ENCODE results near the gene SPTLC2.

DNA sequence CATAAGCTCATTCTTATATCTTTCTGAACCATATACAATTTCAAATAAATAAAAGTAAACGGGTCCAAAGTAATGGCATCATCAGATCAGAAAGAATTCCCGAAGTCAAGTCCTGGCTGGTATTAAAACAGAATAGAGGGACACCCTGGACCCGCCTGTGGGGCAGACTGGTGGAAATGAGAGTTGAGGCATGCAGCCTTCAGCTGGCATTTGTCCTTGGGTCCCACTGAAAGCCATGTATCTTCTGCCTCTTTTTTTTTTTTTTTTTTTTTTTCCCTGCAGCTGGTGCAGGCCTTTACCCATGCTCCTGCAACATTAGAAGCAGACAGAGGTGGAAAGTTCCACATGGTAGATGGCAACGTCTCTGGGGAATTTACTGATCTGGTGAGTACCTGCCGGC, 148.6 kb downstream of the SPTLC2 start:
- TF ChIP-seq, protein P1, sequence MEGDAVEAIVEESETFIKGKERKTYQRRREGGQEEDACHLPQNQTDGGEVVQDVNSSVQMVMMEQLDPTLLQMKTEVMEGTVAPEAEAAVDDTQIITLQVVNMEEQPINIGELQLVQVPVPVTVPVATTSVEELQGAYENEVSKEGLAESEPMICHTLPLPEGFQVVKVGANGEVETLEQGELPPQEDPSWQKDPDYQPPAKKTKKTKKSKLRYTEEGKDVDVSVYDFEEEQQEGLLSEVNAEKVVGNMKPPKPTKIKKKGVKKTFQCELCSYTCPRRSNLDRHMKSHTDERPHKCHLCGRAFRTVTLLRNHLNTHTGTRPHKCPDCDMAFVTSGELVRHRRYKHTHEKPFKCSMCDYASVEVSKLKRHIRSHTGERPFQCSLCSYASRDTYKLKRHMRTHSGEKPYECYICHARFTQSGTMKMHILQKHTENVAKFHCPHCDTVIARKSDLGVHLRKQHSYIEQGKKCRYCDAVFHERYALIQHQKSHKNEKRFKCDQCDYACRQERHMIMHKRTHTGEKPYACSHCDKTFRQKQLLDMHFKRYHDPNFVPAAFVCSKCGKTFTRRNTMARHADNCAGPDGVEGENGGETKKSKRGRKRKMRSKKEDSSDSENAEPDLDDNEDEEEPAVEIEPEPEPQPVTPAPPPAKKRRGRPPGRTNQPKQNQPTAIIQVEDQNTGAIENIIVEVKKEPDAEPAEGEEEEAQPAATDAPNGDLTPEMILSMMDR (IDR thresholded peaks at IDR 0.05) = no peak
- TF ChIP-seq POLR2A (IDR thresholded peaks at IDR 0.05) = no peak
